HG03469 (cell line): Measurements from ENCODE around the gene PIK3R4.

Source experiments
- ATAC-seq: cut with Tn5 transposase; IDR thresholded peaks from one replicate; pipeline ENCODE4 v1.9.1; 2021; ENCODE audit warnings: mild to moderate bottlenecking, moderate library complexity, moderate number of reproducible peaks; ENCODE audit not compliant: unreplicated experiment

PIK3R4 gene

GRCh38 chr3:130644628-130645253 lies 101.9 kb downstream of the PIK3R4 start:
- ATAC-seq = no peak

- no peak for ATAC-seq
These were observed 106.6 kb downstream of the PIK3R4 start for GRCh38 chr3:130640027-130640426.

- no peak for ATAC-seq
These were observed 110.0 kb downstream of the PIK3R4 start for GRCh38 chr3:130636480-130637234.

- ATAC-seq = no peak
These were observed 110.7 kb downstream of the PIK3R4 start for GRCh38 chr3:130635978-130636377.

- ATAC-seq = no peak
These were observed 111.3 kb downstream of the PIK3R4 start for GRCh38 chr3:130635285-130635684.
